GM21381 (cell line): ENCODE measurements around the gene DPT.
"Not testable (repeated sequence)": the region's sequence is repeated elsewhere in the genome, so short reads cannot be mapped to it uniquely, and the experiment has no call there.

Experiments
- ATAC-seq: cut with Tn5 transposase; IDR thresholded peaks from one replicate; pipeline ENCODE4 v1.9.1; 2021; ENCODE audit warnings: mild to moderate bottlenecking, moderate library complexity; ENCODE audit not compliant: unreplicated experiment

Gene DPT

DNA sequence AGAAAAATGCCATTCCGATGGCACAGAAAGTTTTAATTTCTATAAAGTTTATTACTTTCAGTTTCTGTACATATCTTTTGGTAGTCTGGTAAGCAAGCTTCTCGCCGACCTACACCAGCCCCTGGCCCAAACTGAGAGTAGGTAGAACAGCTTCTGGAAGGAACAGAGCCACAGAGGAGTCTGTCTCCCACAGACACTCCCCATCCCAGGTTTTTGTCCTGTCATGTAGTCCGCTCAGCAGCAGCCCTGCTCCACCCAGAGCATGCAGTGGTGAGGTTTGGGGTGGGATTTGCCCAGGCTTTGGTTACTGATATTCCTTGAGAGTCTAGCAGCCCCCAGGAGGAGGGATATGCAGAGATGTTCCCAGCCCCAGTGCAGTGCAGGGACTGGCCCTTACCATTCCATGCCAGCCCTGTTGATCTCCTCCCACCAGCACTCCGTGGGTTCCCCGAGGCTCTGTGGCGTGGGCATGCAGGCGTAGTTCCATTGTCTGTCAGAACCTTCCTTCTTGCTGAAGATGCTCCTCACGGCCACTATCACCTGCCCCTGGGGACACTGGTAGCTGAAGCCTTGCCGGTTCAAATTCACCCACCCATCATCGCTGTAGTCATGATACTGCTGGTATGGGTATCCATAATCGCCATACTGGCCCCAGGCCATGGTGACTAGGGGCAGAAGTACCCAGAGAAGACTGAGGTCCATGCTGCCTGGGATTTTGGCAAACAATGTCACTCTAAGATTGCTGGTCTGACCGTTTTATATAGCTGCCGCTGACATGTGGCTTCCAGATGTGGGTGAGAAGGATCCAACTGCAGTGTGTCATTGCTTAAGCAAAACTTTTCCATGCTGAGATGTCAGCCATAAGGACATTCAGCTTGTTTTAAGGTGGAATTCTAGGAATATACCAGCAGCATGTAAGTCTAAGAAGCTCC lies at the start of gene DPT:
DPT (minus strand) TSS at position 734 of the 932 bp plus-strand sequence; CDS start at position 702, 32 bp downstream.
- no peak for ATAC-seq

DNA sequence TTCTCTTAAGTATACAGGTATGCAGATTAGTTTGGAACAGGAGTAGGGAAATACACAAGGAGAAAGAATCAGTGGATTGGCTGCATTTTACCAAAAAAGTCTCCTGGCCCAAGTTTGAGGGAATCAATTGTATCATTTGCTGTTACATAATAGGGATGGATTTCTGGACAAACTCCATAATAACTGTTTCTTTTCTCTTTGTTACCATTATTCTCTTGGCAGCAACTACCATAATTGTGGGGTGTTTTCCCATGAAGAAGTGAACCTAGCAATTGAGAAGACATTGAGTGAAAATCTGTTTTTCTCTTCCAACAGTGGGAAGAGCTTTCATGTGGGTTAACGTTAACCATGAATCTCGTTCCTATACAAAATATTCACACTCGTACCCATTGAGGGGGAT lies 46.4 kb upstream of the DPT start:
- ATAC-seq, result no peak

DNA sequence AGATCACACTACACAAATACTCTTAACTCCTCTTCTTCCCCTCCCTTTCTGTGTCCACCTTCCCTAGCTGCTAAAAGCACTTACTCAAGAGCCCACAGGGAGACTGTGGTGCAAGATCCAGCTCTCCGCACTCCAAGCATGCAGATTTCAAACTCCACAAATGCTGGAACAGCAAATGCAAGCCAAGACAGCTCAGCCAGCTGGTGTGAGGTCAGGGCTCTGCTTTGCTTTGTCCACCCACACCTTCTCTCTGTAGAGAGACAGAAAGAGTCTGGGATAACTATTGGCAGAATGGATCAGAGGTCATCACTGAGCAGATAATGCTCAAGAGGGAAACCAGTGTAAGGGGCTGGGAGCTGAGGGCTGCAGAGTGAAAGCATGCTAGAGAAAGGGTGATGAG lies 45.2 kb upstream of the DPT start:
- ATAC-seq, result no peak

- no peak for ATAC-seq
These were observed 43.5 kb upstream of the DPT start for GRCh38 chr1:168772428-168773060.

DNA sequence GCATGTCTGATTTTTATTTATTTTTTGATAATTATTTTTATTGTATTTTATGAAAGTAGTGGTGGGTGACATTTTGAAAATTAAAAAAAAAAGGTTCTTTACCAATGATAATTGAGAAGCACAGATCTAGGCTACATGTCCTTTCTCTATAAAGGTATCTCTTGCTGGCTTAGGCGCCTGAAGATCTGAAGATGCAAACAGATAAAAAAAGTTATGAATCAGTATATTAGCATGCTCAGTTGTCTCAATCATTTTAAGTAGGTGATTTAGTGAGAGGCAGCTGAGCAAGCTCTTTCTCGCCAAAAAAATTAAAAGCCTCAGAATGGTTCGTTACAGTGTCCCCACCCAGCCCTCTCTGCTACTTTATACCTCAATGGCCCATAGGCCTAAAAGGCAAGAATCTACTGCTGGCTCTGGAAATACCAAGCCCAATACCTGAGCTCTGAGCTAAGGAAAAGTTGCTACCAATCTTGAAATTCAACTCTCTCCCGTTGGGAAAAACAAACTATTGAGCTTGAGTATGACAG lies 42.2 kb upstream of the DPT start:
- no peak for ATAC-seq

- not testable (repeated sequence) for ATAC-seq
These were observed 40.9 kb upstream of the DPT start for GRCh38 chr1:168769893-168770292.

- no peak for ATAC-seq
These were observed 39.0 kb upstream of the DPT start for GRCh38 chr1:168767894-168768584.

- ATAC-seq, result no peak
These were observed 37.6 kb upstream of the DPT start for GRCh38 chr1:168766568-168766967.

DNA sequence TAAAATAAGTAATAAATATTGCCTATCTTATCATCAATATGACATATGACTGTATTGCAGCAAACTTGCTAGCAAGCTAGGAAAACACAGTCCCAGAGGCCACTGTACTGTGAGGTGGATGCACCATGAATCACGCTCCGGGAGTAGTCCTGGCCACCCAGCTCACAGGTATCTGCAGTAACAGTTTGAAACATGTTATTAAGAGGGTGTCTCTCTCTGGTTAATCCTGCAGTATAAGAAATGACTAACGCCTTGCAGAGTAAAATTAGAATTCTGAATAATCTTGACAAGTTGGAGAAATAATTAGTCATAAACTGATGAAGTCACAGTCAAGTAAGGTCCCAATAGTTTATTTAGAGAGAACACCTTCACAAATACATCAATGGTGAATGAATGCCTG lies 34.0 kb upstream of the DPT start:
- ATAC-seq, result no peak

GRCh38 chr1:168762473-168762872 lies 33.5 kb upstream of the DPT start:
- ATAC-seq, result no peak

DNA sequence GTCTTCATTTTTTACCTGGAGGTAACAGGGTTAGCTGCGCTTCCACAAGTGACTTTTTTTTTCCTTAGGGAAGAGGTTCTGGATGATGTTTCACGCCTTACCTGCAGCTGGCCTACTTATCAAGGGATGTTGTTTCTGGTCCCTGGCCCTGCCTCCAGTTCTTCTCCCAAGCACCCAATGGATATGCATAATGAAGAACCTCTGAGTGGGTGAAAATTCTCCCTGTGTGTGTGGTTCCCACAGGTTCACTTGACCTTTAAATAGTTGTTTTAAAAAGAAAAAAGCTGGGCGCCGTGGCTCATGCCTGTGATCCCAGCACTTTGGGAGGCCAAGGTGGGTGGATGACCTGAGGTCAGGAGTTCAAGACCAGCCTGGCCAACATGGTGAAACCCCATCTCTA lies 31.8 kb upstream of the DPT start:
- no peak for ATAC-seq

DNA sequence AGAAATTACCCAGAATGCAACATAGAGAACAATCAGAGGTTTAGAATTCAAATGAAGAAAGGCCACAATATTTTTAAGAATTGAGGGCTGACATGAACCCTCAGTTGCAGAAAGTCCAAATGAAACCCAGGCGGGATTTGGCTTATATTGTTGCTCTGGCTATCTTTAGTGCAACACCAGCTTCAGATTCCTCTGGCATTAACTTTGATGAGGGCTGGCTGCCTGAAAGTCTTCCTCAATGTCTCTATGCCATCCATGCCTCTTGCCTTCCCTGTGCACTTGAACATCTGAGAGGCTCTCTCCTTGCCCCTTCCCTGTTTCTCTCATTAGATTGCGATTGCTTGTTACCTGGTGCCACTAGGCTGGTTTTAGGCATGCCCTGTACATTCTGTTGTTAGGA lies 31.2 kb upstream of the DPT start:
- ATAC-seq, result no peak

DNA sequence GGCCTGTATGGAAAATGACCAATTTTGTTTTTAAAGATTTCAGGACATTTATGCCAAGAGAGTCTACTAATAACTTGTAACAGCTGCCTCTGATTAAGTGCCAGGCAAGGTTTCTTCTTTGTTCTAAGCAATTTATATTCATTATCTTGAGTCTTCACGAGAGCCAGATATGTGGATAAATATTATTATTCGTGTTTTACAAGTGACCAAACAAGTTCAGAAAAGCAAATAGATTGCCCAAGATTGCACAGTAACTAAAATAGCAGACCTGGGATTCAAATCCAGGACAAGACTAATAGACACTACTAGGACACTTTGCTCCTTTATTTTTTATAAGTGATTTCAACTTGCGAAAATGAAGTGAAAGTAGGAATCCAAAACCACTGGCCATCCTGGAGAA lies 30.1 kb upstream of the DPT start:
- ATAC-seq, result no peak

DNA sequence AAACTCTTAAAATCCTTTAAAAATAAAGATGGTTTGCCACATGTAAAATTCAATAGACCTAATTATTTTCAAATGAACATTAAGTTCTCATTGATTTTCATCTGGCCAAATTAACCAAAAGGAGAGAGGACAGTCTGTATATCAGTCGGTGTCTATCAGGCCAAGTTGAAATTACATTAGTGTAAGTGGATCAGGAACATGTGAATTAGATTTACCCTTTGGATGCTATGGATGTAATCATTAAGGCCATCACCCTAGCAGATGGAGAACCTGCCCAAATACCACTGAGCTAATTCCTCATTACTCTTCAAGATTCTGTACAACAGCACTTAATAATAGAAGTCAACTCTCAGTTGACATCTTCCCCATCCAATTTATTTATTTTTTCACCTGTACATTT lies 29.5 kb upstream of the DPT start:
- ATAC-seq, result no peak

DNA sequence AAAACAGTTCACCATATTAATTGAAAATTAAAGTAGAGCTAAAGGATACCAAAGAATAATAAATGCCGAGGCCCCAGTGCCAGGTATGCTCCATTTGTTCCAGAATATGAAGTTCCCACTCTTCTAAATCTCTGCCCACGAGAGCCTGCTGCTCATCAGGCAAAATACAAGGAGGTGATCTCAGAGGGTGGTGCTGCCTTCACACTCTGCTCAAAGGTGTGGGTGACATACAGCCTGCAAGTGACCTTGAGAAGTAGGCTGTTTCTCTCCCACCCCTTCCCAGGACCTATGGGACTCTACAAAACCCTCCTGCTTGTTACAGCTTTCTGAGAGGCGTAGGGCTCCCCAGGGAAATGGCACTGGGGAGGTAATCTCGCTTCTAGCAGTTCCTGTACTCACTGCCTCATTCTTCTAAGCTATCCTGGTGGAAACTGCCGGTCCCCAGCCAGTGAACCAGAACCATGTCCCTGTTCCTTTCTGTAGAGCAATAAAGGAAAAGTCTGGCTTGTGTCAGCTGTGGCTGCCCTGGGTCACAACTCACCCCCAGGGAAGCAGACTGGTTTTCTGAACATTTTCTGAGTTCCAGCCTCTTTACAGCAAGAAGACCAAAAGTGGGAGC lies 26.9 kb upstream of the DPT start:
- no peak for ATAC-seq

GRCh38 chr1:168752171-168752832 lies 23.3 kb upstream of the DPT start:
- ATAC-seq, result no peak

- ATAC-seq, result no peak
These were observed 22.2 kb upstream of the DPT start for GRCh38 chr1:168751195-168751650.

DNA sequence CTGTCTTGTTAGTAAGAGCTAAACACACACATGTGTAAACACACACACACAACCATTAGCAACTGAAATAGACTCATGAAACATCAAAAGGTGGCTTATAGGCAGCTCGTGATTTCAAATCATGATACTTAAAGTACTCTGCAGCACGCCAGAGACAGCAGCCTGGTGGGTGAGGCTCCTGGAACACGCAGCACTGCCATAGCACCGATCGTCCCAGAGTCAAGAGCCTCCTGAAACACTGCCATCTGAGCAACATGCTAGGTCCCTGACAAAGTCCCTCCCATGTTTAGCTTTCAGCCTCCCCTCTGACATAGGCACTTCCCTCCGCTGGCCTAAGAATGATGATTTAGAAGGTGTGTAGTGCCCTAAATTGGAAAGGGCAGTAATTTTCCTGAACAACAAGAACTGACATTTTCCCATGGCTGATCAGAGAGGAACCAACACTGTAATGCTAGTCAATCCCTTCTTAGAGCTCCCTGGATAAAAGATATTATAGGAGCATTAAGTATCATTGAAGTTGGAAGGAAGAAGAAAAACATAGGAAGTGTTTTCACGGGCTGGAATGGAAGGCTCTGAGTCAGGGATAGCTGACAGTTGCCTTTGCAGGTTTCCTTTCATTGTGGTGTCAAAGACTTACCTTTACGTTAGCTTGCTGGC lies 14.1 kb upstream of the DPT start:
- ATAC-seq, result no peak

- no peak for ATAC-seq
These were observed 13.4 kb upstream of the DPT start for GRCh38 chr1:168742386-168742785.

GRCh38 chr1:168739908-168740307 lies 10.9 kb upstream of the DPT start:
- no peak for ATAC-seq
